22Rv1 (cell line): Measurements from ENCODE around the gene MTHFD1L.

Experiments used
- CTCF ChIP-seq: fragments of 450-650 bp; IDR thresholded peaks from 2 replicates; pipeline ENCODE4 v1.5.1; 2017; ENCODE audit warnings: mild to moderate bottlenecking
- ZFX ChIP-seq: fragments of 450-650 bp; IDR thresholded peaks from 2 replicates; pipeline ENCODE4 v1.6.1; 2017; ENCODE audit warnings: antibody characterized with exemption, borderline replicate concordance

GRCh38 chr6:151002491-151002935 lies 137.0 kb downstream of the MTHFD1L start:
- no peak for TF ChIP-seq CTCF
- TF ChIP-seq ZFX = no peak
